ENCODE results near the gene LAPTM5.

- TF ChIP-seq ZBTB11 (CRISPR knock-in tag; IDR thresholded peaks at IDR 0.05) (no peak), POLR2A (IDR thresholded peaks at IDR 0.05; ENCODE audit: low read depth, low read length) (no peak), CTCF (IDR thresholded peaks at IDR 0.05 in 2 of 3, conservative IDR thresholded peaks at IDR 0.05 in 1 of 3; ENCODE audit: control insufficient read depth in 2 of 3, extremely low read depth in 1 of 3, insufficient read depth in 1 of 3, low read depth in 3 of 3, low read length in 3 of 3) (no peak), ZBTB33 (IDR thresholded peaks at IDR 0.05) (no peak), SMAD1 (IDR thresholded peaks at IDR 0.05; ENCODE audit: low read depth, partially characterized antibody) (no peak), RAD51 (IDR thresholded peaks at IDR 0.05) (no peak), SIN3A (IDR thresholded peaks at IDR 0.05; ENCODE audit: low read depth, low read length) (no peak), EZH2 (IDR thresholded peaks at IDR 0.05; ENCODE audit: borderline replicate concordance, control insufficient read depth, low read depth, low read length) (no peak), TBL1XR1 (IDR thresholded peaks at IDR 0.05; ENCODE audit: low read depth, low read length) (no peak), PML (IDR thresholded peaks at IDR 0.05; ENCODE audit: low read length) (no peak), EED (IDR thresholded peaks at IDR 0.05; ENCODE audit: low read depth) (no peak), IKZF1 (conservative IDR thresholded peaks at IDR 0.05) (0 out of 2 replicates have a peak, but pooled peaks have one; percentile 21), ZNF274 (IDR thresholded peaks at IDR 0.05; ENCODE audit: insufficient read depth, insufficient read length) (no peak), PKNOX1 (IDR thresholded peaks at IDR 0.05) (no peak)
Observed at GRCh38 chr1:30790850-30791778, 33.5 kb upstream of the LAPTM5 start.

Measured in GM12878 (cell line).